OCI-LY3 (cell line): ENCODE results near the gene ZNF785.

Experiments
- EZH2phosphoT487 ChIP-seq: fragments of 200-600 bp; shearing (Covaris generic); IDR thresholded peaks from 2 replicates; pipeline ENCODE4 v1.6.1; 2018; ENCODE audit warnings: antibody characterized with exemption, mixed run types, low read depth
- TF ChIP-seq, protein P1 (sequence below): fragments of 200-600, 300-600 bp; sonication (generic); IDR thresholded peaks from 2 replicates; pipeline ENCODE4 v1.5.1; 2014; ENCODE audit warnings: antibody characterized with exemption, low read length, low read depth

DNA sequence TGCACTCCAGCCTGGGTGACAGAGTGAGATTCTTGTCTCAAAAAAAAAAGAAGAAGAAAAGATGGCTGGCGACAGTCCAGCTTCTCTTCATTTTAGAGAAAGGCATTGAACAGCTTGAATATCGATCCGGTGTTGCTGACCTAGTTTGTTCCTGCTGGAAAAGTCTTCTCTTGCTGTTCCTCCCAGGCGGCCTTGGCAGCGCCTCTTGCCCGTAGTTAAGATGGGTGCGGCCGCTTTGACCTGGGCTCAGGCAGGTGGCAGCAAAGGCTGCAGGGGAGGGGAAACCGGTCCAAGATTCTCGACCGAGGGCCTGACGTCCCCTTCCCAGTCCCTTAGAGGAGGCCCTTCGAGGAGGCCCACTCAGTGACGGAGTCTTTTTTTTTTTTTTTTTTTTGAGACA, 23.5 kb downstream of the ZNF785 start:
- TF ChIP-seq, protein P1, sequence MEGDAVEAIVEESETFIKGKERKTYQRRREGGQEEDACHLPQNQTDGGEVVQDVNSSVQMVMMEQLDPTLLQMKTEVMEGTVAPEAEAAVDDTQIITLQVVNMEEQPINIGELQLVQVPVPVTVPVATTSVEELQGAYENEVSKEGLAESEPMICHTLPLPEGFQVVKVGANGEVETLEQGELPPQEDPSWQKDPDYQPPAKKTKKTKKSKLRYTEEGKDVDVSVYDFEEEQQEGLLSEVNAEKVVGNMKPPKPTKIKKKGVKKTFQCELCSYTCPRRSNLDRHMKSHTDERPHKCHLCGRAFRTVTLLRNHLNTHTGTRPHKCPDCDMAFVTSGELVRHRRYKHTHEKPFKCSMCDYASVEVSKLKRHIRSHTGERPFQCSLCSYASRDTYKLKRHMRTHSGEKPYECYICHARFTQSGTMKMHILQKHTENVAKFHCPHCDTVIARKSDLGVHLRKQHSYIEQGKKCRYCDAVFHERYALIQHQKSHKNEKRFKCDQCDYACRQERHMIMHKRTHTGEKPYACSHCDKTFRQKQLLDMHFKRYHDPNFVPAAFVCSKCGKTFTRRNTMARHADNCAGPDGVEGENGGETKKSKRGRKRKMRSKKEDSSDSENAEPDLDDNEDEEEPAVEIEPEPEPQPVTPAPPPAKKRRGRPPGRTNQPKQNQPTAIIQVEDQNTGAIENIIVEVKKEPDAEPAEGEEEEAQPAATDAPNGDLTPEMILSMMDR, result no peak
- TF ChIP-seq EZH2phosphoT487, result no peak
